Astrocyte (in vitro differentiated cells and primary cell): ENCODE measurements around the gene GFRA1.

ENCODE experiments used
- EZH2 ChIP-seq: IDR thresholded peaks from 2 replicates; pipeline ENCODE4 v1.6.1; 2012; ENCODE audit warnings: mild to moderate bottlenecking, low read length, inconsistent platforms; ENCODE audit not compliant: insufficient read depth
- TF ChIP-seq, protein P1 (sequence below): IDR thresholded peaks from 2 replicates; pipeline ENCODE4 v1.5.1; 2011; ENCODE audit warnings: low read depth, mild to moderate bottlenecking, inconsistent platforms, low read length, moderate library complexity; ENCODE audit not compliant: insufficient read depth

DNA sequence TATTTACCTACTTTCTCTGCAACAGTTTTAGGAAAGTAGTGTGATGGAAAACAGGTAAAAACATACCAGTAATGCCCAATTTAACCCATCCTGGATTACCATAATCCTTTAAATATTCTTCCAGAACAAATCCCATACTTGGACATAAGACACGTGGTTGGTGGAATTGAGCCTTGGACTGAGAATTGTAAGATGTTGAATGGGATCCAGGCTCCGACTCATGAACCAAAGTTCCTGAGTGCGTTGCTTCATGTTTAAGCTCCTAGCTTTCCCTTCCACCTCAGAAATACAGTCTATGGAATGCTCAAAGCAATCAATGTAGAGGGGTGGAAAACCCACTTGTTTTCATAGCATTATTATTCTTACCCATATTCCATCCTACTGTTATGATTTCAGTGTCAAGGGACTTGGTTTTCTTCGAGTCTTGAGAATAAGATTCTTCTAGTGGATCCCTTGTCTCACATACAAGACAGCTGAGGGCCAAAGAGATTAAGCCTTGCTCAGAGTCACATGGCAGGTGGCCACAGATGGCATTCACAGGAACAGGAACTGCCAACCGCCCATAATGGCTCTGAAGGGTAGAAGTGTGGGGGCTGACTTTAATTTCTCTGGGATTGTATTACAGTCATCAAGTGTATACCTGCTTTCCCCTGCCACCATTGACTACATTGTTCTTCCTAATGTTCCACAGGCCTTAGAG is 171.2 kb downstream of the GFRA1 start:
- no peak for TF ChIP-seq EZH2
- TF ChIP-seq, protein P1, sequence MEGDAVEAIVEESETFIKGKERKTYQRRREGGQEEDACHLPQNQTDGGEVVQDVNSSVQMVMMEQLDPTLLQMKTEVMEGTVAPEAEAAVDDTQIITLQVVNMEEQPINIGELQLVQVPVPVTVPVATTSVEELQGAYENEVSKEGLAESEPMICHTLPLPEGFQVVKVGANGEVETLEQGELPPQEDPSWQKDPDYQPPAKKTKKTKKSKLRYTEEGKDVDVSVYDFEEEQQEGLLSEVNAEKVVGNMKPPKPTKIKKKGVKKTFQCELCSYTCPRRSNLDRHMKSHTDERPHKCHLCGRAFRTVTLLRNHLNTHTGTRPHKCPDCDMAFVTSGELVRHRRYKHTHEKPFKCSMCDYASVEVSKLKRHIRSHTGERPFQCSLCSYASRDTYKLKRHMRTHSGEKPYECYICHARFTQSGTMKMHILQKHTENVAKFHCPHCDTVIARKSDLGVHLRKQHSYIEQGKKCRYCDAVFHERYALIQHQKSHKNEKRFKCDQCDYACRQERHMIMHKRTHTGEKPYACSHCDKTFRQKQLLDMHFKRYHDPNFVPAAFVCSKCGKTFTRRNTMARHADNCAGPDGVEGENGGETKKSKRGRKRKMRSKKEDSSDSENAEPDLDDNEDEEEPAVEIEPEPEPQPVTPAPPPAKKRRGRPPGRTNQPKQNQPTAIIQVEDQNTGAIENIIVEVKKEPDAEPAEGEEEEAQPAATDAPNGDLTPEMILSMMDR: no peak
